Neuronal stem cell (in vitro differentiated cells): ENCODE measurements around the gene PTPRR. TPM values are rescaled to one million over a fixed set of nuclear protein-coding genes. Genes with fewer than 3 reads are reported as not detected.

Experiments
- small RNA-seq: library from polyadenylated mRNA; stranded (forward); fragments of <200 nt; extraction: miRNeasy Mini kit (QIAGEN cat#:217004); gene quantifications from one replicate; pipeline ENCODE3, GENCODE V24; 2013; ENCODE audit not compliant: insufficient read depth

PTPRR gene

Small RNAs within 50 kb of the gene (small RNA-seq; reads per million reads assigned to genes)
- gene RF00019, result not detected
